Upper lobe of left lung (tissue), 6 donors: ENCODE results near the gene OPTC. TPM values are rescaled to one million over a fixed set of nuclear protein-coding genes. Genes with fewer than 3 reads are reported as not detected.
A peak's percentile ranks its signal among the peaks of the same experiment; 100 is the strongest.

Experiments used
- ATAC-seq, 2 donors: fragments of 200-7000 bp; cut with Tn5 transposase; one replicate each; pipeline ENCODE4 v1.9.1; 2022; ENCODE audit warnings: mild to moderate bottlenecking in 2 of 2, moderate library complexity in 2 of 2; ENCODE audit not compliant: low FRiP score in 2 of 2
- DNase-seq, 2 donors: peaks; one replicate each; pipeline ENCODE4 v3.0.0-alpha.2; 2019 to 2020
- H3K27ac ChIP-seq, 4 donors: fragments of 200-600 bp; sonication (generic); one replicate each; pipeline ENCODE4 v1.5.1; 2016 to 2019
- H3K27me3 ChIP-seq, 4 donors: fragments of 200-600 bp; sonication (generic); one replicate each; pipeline ENCODE4 v1.5.1; 2017 to 2019
- H3K36me3 ChIP-seq, 4 donors: fragments of 200-600 bp; sonication (generic); one replicate each; pipeline ENCODE4 v1.5.1; 2016 to 2019
- H3K4me1 ChIP-seq, 4 donors: fragments of 200-600 bp; sonication (generic); one replicate each; pipeline ENCODE4 v1.5.1; 2018 to 2019
- H3K4me3 ChIP-seq, 4 donors: fragments of 200-600 bp; sonication (generic); one replicate each; pipeline ENCODE4 v1.5.1; 2017 to 2019; ENCODE audit warnings: mild to moderate bottlenecking in 2 of 4, moderate library complexity in 1 of 4
- H3K9me3 ChIP-seq, 4 donors: fragments of 200-600 bp; sonication (generic); one replicate each; pipeline ENCODE4 v1.5.1; 2018 to 2019
- CTCF ChIP-seq, 6 experiments: fragments of 450-650 bp in 4 of 6; fragments of 200-600 bp in 2 of 6; sonication (generic) in 2 of 6; IDR thresholded peaks; one replicate each; pipeline ENCODE4 v1.5.1; 2016 to 2019; ENCODE audit warnings: antibody characterized with exemption in 6 of 6
- EP300 ChIP-seq, 4 donors: sonication (generic); formaldehyde crosslinking; IDR thresholded peaks; one replicate each; pipeline ENCODE4 v1.5.1; 2017; ENCODE audit warnings: antibody characterized with exemption in 4 of 4, control low read depth in 2 of 4
- POLR2A ChIP-seq, 4 donors: fragments of 450-650 bp; IDR thresholded peaks; one replicate each; pipeline ENCODE4 v1.5.1; 2016 to 2017; ENCODE audit warnings: antibody characterized with exemption in 4 of 4, mild to moderate bottlenecking in 2 of 4
- POLR2AphosphoS5 ChIP-seq, 2 donors: sonication (generic); formaldehyde crosslinking; IDR thresholded peaks; one replicate each; pipeline ENCODE4 v1.5.1; 2017; ENCODE audit warnings: antibody characterized with exemption in 2 of 2
- WGBS, 2 donors: methylation state at CpG; one replicate each; pipeline ENCODE4 v1.1.5; 2017 to 2018; 5-methylcytosine and 5-hydroxymethylcytosine counted together
- total RNA-seq, 6 donors: library from RNA; depleted of rRNA in 4 of 6; stranded (reverse); fragments of >200 nt in 4 of 6; gene quantifications; one replicate each; pipeline versions ENCODE4 v1.1.0 to v1.2.1, GENCODE V29; 2016 to 2021
- donor health status: DM: no; HTN: no; CAD: no; lungs with moderate emphysema.
- donor health status: DM: no; HTN: yes; CAD: no; lungs with severe emphysema.

The OPTC gene
- total RNA-seq, 6 donors from 2014 or later, result not detected

- no peak for TF ChIP-seq EP300 (IDR thresholded peaks at IDR 0.05)
- TF ChIP-seq POLR2AphosphoS5 (IDR thresholded peaks at IDR 0.05), result no peak
- no peak for TF ChIP-seq CTCF (IDR thresholded peaks at IDR 0.05)
- no peak for TF ChIP-seq POLR2A (IDR thresholded peaks at IDR 0.05)
- DNase-seq (no peak), ATAC-seq (no peak)
- Histone ChIP-seq H3K27ac (peak overlapping the region in 2 of 4 donors; percentile 14 to 23), H3K36me3 (no peaks in the 10 kb centered on the region), H3K4me3 (no peak overlapping the region), H3K27me3 (no peaks in the 10 kb centered on the region), H3K9me3 (no peaks in the 10 kb centered on the region), H3K4me1 (peaks cover 24 to 34% (median 26%) of the 10 kb centered on the region in 4 donors)
- whole genome bisulfite sequencing, 2 donors, result 79% methylated on average over 1 of the region's 1 CpG
Measured at GRCh38 chr1:203512517-203512847, 18.5 kb downstream of the OPTC start.

- peak overlapping the region in 2 of 4 donors; percentile 23 to 48 for H3K27ac ChIP-seq
- ATAC-seq (peak; percentile 58 to 93), DNase-seq (peak in 1 of 2 donors; percentile 65)
- 43 to 48% methylated on average over 9 to 10 of the region's 10 CpGs for WGBS, 2 donors
- H3K9me3 ChIP-seq, result no peaks in the 10 kb centered on the region
- TF ChIP-seq CTCF (IDR thresholded peaks at IDR 0.05), result no peak
- no peak for TF ChIP-seq POLR2A (IDR thresholded peaks at IDR 0.05)
- TF ChIP-seq POLR2AphosphoS5 (IDR thresholded peaks at IDR 0.05), result peak in 1 of 2 donors; percentile 52
- H3K27me3 ChIP-seq, result no peaks in the 10 kb centered on the region
- H3K4me3 ChIP-seq, result no peak overlapping the region
- no peaks in the 10 kb centered on the region for H3K36me3 ChIP-seq
- H3K4me1 ChIP-seq, result peaks cover 19 to 30% (median 24%) of the 10 kb centered on the region in 4 donors
Measured at GRCh38 chr1:203512848-203513584, 19.1 kb downstream of the OPTC start.

GRCh38 chr1:203513585-203514031 lies 19.7 kb downstream of the OPTC start:
- 73 to 75% methylated on average over 9 of the region's 9 CpGs for WGBS, 2 donors
- no peaks in the 10 kb centered on the region for H3K36me3 ChIP-seq
- DNase-seq, result no peak
- TF ChIP-seq CTCF (IDR thresholded peaks at IDR 0.05), result no peak
- TF ChIP-seq POLR2AphosphoS5 (IDR thresholded peaks at IDR 0.05), result no peak
- no peak for TF ChIP-seq POLR2A (IDR thresholded peaks at IDR 0.05)
- H3K9me3 ChIP-seq, result no peaks in the 10 kb centered on the region
- H3K4me3 ChIP-seq, result no peak overlapping the region
- no peaks in the 10 kb centered on the region for H3K27me3 ChIP-seq
- no peak for ATAC-seq
- peaks cover 18 to 30% (median 23%) of the 10 kb centered on the region in 4 donors for H3K4me1 ChIP-seq
- H3K27ac ChIP-seq, result peak overlapping the region in 2 of 4 donors; percentile 23 to 48

- peaks cover 22 to 33% (median 26%) of the 10 kb centered on the region in 4 donors for H3K4me1 ChIP-seq
- no peaks in the 10 kb centered on the region for H3K27me3 ChIP-seq
- ATAC-seq (no peak), DNase-seq (no peak)
- H3K4me3 ChIP-seq, result no peak overlapping the region
- no peak overlapping the region for H3K27ac ChIP-seq
- H3K9me3 ChIP-seq, result no peaks in the 10 kb centered on the region
- H3K36me3 ChIP-seq, result no peaks in the 10 kb centered on the region
- TF ChIP-seq EP300 (IDR thresholded peaks at IDR 0.05) (no peak), POLR2AphosphoS5 (IDR thresholded peaks at IDR 0.05) (no peak), CTCF (IDR thresholded peaks at IDR 0.05) (no peak), POLR2A (IDR thresholded peaks at IDR 0.05) (no peak)
- WGBS, 2 donors, result 92 to 98% methylated on average over 9 of the region's 9 CpGs
Measured at GRCh38 chr1:203516184-203516583, 22.2 kb downstream of the OPTC start.

GRCh38 chr1:203516906-203517305 lies 23.0 kb downstream of the OPTC start:
- DNase-seq (no peak), ATAC-seq (no peak)
- WGBS, 2 donors, result 71% methylated on average over 4 of the region's 5 CpGs
- H3K36me3 ChIP-seq, result no peaks in the 10 kb centered on the region
- H3K4me3 ChIP-seq, result no peak overlapping the region
- TF ChIP-seq EP300 (IDR thresholded peaks at IDR 0.05), result no peak
- TF ChIP-seq POLR2AphosphoS5 (IDR thresholded peaks at IDR 0.05), result no peak
- TF ChIP-seq POLR2A (IDR thresholded peaks at IDR 0.05), result no peak
- no peaks in the 10 kb centered on the region for H3K9me3 ChIP-seq
- no peak overlapping the region for H3K27ac ChIP-seq
- peaks cover 21 to 33% (median 25%) of the 10 kb centered on the region in 4 donors for H3K4me1 ChIP-seq
- no peaks in the 10 kb centered on the region for H3K27me3 ChIP-seq
